Endothelial cell of umbilical vein (primary cell): Measurements from ENCODE around the gene TDRD9. TPM values are rescaled to one million over a fixed set of nuclear protein-coding genes. Genes with fewer than 3 reads are reported as not detected.

Experiments used
- BruUV-seq: library from RNA; stranded (reverse); fragments of 400-500 nt; replicated peaks from 2 replicates; lab custom pipeline; 2021; lab: Mats Ljungman, UMichigan
- CTCF ChIA-PET: fragments of 300-600, 350-600 bp; sonication (Branson Sonifier 250); formaldehyde crosslinking; loops from one replicate; lab custom pipeline; 2021; ENCODE audit warnings: antibody characterized with exemption, inconsistent platforms; lab: Charles Lee
- POLR2A ChIA-PET: fragments of 300-600, 350-600 bp; sonication (Branson Sonifier 250); formaldehyde crosslinking; loops from one replicate; lab custom pipeline; 2021; ENCODE audit warnings: antibody characterized with exemption, inconsistent platforms; lab: Charles Lee
- DNase-seq: peaks from one replicate; pipeline ENCODE4 v3.0.0-alpha.2; 2011; ENCODE audit warnings: low read depth, low spot score
- FAIRE-seq: peaks from 2 replicates; lab custom pipeline; 2011; peaks lifted over from hg19 to GRCh38; lab: Jason Lieb, UNC
- H2AFZ ChIP-seq: 2 replicates; pipeline ENCODE4 v1.6.0; 2012; ENCODE audit warnings: low read depth, low read length, control low read depth, inconsistent platforms
- H3K27ac ChIP-seq: 2 replicates; pipeline ENCODE4 v1.5.1; 2011; ENCODE audit warnings: low read depth, mild to moderate bottlenecking, control low read depth, low read length, moderate library complexity; ENCODE audit not compliant: insufficient read depth
- H3K27me3 ChIP-seq, 2 experiments: 2 replicates each; pipeline versions ENCODE4 v1.6.0 to v1.6.1; 2011; ENCODE audit warnings: low read length in 2 of 2, mixed read lengths in 1 of 2; ENCODE audit not compliant: control insufficient read depth in 2 of 2, insufficient read depth in 2 of 2
- H3K36me3 ChIP-seq, 2 experiments: 2 replicates in 1 of 2; 3 replicates in 1 of 2; pipeline ENCODE4 v1.5.1; 2011; ENCODE audit warnings: low read length in 2 of 2, mild to moderate bottlenecking in 1 of 2, moderate library complexity in 1 of 2; ENCODE audit not compliant: control insufficient read depth in 2 of 2, insufficient read depth in 2 of 2; ENCODE audit errors: extremely low read depth in 1 of 2
- H3K4me1 ChIP-seq: 3 replicates; pipeline ENCODE4 v1.5.1; 2011; ENCODE audit warnings: mild to moderate bottlenecking, low read length; ENCODE audit not compliant: control insufficient read depth, insufficient read depth; ENCODE audit errors: extremely low read depth
- H3K4me2 ChIP-seq: 2 replicates; pipeline ENCODE4 v1.6.1; 2011; ENCODE audit warnings: low read length, control low read depth, mixed read lengths; ENCODE audit not compliant: insufficient read depth
- H3K4me3 ChIP-seq, 3 experiments: fragments of 200-600 bp in 1 of 3; sonication (generic), shearing (Covaris generic) in 1 of 3; replicated peaks in 1 of 3; 2 replicates each; pipeline ENCODE4 v1.5.1; 2011 to 2016; ENCODE audit warnings: control low read depth in 3 of 3, low read length in 3 of 3, mild to moderate bottlenecking in 2 of 3, inconsistent platforms in 1 of 3, low read depth in 1 of 3, moderate library complexity in 1 of 3; ENCODE audit not compliant: insufficient read depth in 1 of 3
- H3K79me2 ChIP-seq: 2 replicates; pipeline ENCODE4 v1.6.0; 2012; ENCODE audit warnings: low read length, inconsistent platforms; ENCODE audit not compliant: control insufficient read depth, insufficient read depth
- H3K9ac ChIP-seq: replicated peaks from 2 replicates; pipeline ENCODE3; 2011; ENCODE audit warnings: low read length, control low read depth; ENCODE audit not compliant: insufficient read depth; ENCODE audit errors: extremely low read depth
- H3K9me1 ChIP-seq: replicated peaks from 3 replicates; pipeline ENCODE4 v1.6.0; 2011; ENCODE audit warnings: mild to moderate bottlenecking, low read length; ENCODE audit not compliant: control insufficient read depth, insufficient read depth; ENCODE audit errors: extremely low read depth
- H3K9me3 ChIP-seq: replicated peaks from 2 replicates; pipeline ENCODE4 v1.5.1; 2012; ENCODE audit warnings: low read length, inconsistent platforms; ENCODE audit not compliant: control insufficient read depth, insufficient read depth
- H4K20me1 ChIP-seq: replicated peaks from 2 replicates; pipeline ENCODE3; 2011; ENCODE audit warnings: mild to moderate bottlenecking, low read length; ENCODE audit not compliant: control insufficient read depth, insufficient read depth; ENCODE audit errors: extremely low read depth
- FOS ChIP-seq: IDR thresholded peaks from 2 replicates; pipeline ENCODE4 v1.6.1; 2011; ENCODE audit warnings: mild to moderate bottlenecking, low read length, moderate library complexity, borderline replicate concordance; ENCODE audit not compliant: insufficient read depth
- JUN ChIP-seq: IDR thresholded peaks from 2 replicates; pipeline ENCODE4 v1.6.1; 2011; ENCODE audit warnings: borderline replicate concordance, low read depth; ENCODE audit not compliant: insufficient read length, insufficient read depth
- MAX ChIP-seq: IDR thresholded peaks from 2 replicates; pipeline ENCODE4 v1.6.1; 2011; ENCODE audit not compliant: insufficient read depth, insufficient read length
- MYC ChIP-seq: IDR thresholded peaks from one replicate; pipeline ENCODE4 v1.6.1; 2011; ENCODE audit warnings: mild to moderate bottlenecking, low read depth, low read length
- POLR2AphosphoS5 ChIP-seq: IDR thresholded peaks from 2 replicates; pipeline ENCODE4 v1.6.1; 2012; ENCODE audit warnings: low read depth, mild to moderate bottlenecking, control low read depth, low read length, moderate library complexity; ENCODE audit not compliant: insufficient read depth
- dilution Hi-C: fragments of 300-500 bp; cut with MboI; formaldehyde crosslinking; loops from one replicate; pipeline ENCODE4 v1.15.0; 2019; ENCODE audit warnings: low sequenced_read_pairs; ENCODE audit not compliant: extremely low pct_ligation_motif_present
- intact Hi-C: fragments of 100-400 bp; cut with micrococcal nuclease; formaldehyde crosslinking; loops from one replicate; pipeline ENCODE4 v1.10.0; 2022
- polyA plus RNA-seq, 4 experiments: library from polyadenylated mRNA; depleted of rRNA in 3 of 4; stranded (reverse) in 3 of 4; unstranded in 1 of 4; fragments of >200 nt; gene quantifications; 2 replicates each; pipeline versions ENCODE4 v1.2.1 to v1.2.3, GENCODE V29; 2011 to 2012; ENCODE audit warnings: missing spikeins in 1 of 4
- total RNA-seq: library from RNA; stranded (reverse); gene quantifications from 2 replicates; pipeline ENCODE4 v1.2.3, GENCODE V29; 2021

TDRD9 gene
- total and polyA plus RNA-seq, 2 donors (not counting 3 experiments of a cell fraction or from before 2014, with no cell fraction given): 0.52 to 1.4 TPM

- no peak for FAIRE-seq
- dilution Hi-C loops: no loop called here
- ChIA-PET CTCF (interaction anchor here (1.9 to 3.2 kb wide), 3 partner anchors 9 to 476 kb away, joined by 6 to 13 read pairs (median 9); no protein-coding TSS in a partner anchor), POLR2A (no interaction called here)
- no peaks in the 10 kb centered on the region for H3K9me1 ChIP-seq
- H3K27ac ChIP-seq: no peak overlapping the region
- peaks cover 8 to 10% of the 10 kb centered on the region in 2 experiments for H3K27me3 ChIP-seq
- no peak for DNase-seq
- H2AFZ ChIP-seq: no peak overlapping the region
- no peaks in the 10 kb centered on the region for H3K36me3 ChIP-seq
- H3K4me2 ChIP-seq: no peak overlapping the region
- H3K9ac ChIP-seq: no peak overlapping the region
- intact Hi-C loops: no loop called here
- no peak overlapping the region for H3K4me3 ChIP-seq
- H3K4me1 ChIP-seq: no peaks in the 10 kb centered on the region
- BruUV-seq: no TSS peak
- H3K79me2 ChIP-seq: no peaks in the 10 kb centered on the region
- no peaks in the 10 kb centered on the region for H3K9me3 ChIP-seq
- no peaks in the 10 kb centered on the region for H4K20me1 ChIP-seq
- TF ChIP-seq MAX (no peak), JUN (no peak), MYC (no peak), POLR2AphosphoS5 (no peak), FOS (no peak)
Measured at GRCh38 chr14:104087981-104088850, 160.0 kb downstream of the TDRD9 start.
